GM18526 (cell line): ENCODE results near the gene SVOP.

Experiments
- POLR2A ChIP-seq: IDR thresholded peaks from 3 replicates; pipeline ENCODE4 v1.6.1; 2011; ENCODE audit not compliant: insufficient read length; ENCODE audit errors: extremely low read depth

The SVOP gene

GRCh38 chr12:108965886-108966285 is 55.0 kb downstream of the SVOP start:
- no peak for TF ChIP-seq POLR2A

DNA sequence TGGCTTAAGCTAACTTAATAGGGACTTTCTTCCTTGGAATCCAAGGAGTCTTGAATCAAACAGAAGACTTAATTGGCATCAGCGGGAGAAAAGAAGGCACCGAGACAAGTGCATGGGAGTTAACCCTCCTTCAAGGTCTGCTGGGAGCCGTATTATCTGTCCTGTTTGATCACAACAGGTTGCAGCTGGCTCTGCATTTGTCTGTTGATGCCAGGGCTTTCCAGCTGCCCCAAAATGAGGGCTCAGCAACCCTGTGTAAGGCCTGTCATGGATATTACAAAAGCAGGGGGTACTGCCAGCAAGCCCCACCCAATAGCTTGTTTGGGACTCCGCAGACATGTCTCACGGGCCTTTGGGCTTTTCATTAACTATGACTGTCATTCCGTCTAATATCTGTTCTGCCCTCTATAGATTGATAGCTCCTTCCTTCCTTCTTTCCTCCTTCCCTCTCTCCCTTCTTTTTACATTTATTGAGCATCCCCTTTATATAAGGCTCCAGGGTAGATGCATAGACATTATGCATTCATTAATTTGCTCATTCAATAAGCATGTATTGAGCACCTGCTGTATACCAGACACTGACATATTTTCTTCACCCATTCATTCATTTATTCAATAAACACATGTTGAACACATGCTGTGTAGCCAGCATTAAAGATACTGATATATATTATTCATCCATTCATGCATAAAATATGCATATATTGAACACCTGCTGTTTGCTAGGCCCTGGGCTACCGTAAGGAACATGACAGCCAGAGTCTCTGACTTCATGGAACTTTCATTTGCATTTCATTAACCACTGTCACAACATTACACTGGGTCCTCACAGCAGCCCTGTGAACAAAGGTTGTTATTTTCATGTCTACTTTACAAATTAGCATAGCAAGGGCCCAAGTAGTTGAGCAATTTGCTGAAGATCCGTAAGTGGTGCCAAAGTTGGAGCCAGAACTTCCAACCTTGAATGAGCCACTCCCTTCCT is 56.2 kb downstream of the SVOP start:
- no peak for TF ChIP-seq POLR2A

- TF ChIP-seq POLR2A: no peak
These were observed 58.6 kb downstream of the SVOP start for GRCh38 chr12:108962256-108962655.

DNA sequence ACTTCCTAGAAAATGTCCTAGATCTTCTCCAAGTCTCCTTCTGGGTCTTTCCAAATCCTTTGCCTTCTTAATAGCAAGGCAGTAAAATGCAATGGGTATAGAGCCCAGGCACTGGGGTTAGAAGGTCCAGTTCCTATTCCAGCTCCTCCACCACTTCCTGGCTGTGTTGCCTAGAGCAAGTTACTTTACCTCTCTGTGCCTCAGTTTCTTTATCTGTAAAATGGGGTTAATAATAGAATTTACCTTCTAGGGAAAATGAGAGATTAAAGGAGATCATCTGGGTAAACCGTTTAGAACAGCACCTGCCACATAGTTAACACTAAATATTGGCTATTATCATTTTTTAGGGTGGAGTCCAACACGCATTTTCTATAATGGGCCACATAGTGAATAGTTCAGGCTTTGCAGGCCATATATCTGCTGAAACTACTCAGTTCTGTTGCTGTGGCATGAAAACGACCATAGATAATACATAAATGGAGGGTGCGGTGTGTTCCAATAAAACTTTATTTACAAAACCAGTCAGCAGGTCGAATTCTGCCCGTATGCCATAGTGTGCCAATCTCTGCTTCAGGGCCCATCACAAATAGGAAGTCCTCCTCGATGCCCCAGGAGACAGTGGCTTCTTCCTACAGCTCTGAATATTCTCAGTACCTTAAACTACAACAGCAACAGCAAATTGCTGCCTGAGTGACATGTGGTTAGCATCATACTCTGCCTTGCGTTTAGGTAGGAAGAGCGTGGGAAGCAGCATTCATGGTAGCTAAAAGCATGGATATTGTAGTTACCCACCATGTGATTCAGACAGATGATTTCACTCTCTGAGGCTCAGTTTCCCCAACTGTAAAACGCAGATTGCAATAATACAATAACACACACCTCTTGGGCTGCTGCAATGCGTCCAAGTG is 60.9 kb downstream of the SVOP start:
- no peak for TF ChIP-seq POLR2A

DNA sequence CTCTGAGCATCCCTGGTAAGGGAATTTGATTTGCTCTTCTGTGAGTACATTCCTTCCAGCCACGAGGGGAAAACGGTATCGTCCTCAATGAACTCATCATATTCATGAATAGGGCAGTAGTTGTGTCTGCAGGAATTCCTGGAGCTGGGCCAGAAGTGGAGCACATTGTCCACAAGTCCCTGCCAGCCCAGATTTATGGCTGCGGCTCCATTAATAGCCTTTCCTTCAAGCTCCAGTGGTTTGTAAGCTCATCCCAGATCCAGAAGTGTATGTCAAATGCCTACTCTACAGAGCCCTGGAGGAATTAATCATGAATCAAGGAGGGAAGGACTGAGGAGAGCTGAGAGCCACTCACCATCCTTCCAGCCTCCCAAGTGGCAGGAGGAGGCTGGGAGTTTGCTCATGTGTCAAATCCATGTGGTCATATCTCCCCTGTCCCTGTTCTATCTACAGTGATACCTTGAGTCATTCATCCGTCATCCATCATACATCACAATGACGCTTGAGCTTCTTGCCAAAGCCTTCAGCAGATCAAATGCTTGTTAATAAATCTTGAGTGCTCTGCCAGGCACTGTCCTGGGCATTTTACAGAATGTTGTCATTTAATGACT is 65.5 kb downstream of the SVOP start:
- no peak for TF ChIP-seq POLR2A

DNA sequence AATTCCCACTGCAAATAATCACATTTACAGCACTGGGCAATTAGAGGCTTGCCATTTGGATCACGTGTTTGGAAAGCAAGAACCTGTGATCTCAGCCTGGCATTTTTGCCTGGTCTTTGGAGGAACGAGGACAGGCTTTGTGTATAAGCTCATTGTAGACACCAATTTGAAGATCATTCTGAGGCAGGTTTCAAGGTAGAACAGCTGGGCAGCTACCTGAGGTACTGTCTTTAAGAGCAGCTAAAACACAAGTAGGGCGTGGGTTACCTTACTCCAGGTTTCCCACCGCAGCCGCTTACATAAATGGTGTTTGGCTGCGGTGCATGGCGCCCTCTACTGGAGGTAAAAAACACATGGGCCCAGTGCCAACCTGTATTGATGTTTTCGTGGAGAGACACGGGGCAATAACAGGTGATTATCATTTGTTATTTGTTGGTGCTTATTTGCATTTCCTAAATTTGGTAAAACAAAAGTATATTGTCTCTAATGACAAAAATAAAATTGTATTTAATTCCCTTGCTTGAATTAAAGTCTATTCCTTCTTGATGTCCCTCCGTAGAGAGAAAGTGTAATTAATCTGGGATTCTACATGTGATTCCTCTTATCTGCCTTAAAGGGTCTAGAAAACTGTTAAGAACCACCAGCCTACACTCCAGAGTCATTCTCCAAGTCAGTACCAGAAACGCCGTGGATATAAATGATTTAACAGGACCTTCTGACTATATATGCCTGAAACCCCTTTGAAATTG is 69.7 kb downstream of the SVOP start:
- no peak for TF ChIP-seq POLR2A

GRCh38 chr12:108949976-108950375 is 70.9 kb downstream of the SVOP start:
- TF ChIP-seq POLR2A: no peak

DNA sequence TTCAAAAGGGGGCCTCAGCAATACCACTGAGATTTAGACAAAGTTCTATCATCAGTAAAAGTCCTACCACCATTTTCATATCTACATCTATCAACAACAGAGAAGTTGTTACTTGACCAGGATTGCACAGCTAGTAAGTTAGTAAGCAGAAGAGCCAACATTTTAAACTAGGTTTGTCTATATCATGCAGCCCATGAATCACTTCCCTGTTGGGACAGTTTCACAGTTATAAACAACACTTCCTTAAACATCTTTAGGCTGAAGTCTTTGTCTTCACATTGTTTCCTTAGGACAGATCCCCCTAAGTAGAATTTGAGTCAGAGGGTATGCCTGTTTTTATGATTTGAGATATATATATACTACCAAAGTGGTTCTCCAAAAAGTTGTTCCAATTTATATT is 72.5 kb downstream of the SVOP start:
- no peak for TF ChIP-seq POLR2A

DNA sequence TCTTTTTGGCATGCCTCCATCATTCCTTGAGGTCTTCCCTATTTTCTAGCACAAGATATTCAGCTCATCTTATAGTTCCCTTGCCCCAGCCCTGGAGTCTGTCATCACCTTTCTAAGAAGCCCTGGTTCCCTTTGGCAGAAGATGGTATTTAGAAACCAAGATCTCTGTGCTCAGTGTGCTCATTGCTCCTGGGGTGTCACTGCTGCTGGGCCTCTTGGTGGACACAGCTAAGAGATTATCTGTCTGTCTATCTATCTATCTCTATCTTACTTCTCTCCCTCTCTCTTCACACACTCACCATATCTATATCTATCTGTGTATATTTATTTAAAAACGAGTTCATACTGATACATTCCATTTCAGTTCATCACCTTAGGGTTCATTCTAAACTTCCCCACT is 73.8 kb downstream of the SVOP start:
- no peak for TF ChIP-seq POLR2A

DNA sequence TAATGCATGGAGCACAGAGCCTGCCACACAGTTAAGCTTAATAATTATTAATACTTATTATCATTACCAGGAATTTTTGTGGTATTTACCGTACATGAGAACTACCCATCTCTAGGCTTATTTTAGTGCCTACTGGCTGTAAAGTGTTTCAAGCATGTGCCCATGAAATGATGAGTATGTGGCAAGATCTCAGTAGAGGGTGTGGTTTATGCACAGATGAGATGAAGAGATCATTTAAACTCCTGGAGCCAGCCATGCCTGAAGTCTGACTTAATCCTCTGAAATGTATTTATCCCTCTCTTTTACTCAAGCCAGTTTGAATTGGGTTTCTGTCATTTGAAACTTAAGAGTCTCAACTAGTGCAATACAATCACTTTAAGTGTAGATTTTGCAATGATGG is 80.7 kb downstream of the SVOP start:
- no peak for TF ChIP-seq POLR2A

DNA sequence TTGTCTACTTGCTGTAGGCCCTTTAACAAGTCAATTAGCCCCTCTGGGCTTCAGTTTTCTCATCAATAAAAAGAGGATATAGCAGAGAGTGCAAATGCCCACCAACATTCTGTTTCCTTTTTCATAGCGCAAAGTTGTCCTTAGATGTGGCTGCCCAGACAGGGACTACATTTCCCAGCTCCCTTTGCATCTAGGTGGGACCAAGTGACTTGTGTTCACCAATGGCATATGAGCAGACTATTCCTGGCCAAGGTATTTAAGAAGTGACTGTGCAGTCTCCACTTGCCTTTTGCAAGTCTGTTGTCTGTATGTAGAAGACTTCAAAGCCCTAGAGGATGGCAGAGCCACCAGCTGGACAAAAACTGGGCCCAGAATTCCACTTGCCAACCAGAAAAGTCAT is 81.3 kb downstream of the SVOP start:
- TF ChIP-seq POLR2A: no peak

- no peak for TF ChIP-seq POLR2A
These were observed 82.5 kb downstream of the SVOP start for GRCh38 chr12:108938247-108938924.

GRCh38 chr12:108935159-108935763 is 85.6 kb downstream of the SVOP start:
- no peak for TF ChIP-seq POLR2A

- no peak for TF ChIP-seq POLR2A
These were observed 86.9 kb downstream of the SVOP start for GRCh38 chr12:108933949-108934348.
